Fibroblast of lung (primary cell): ENCODE data around the gene POLG2. TPM values are rescaled to one million over a fixed set of nuclear protein-coding genes. Genes with fewer than 3 reads are reported as not detected.
A peak's percentile ranks its signal among the peaks of the same experiment; 100 is the strongest.

ENCODE experiments used
- DNase-seq, 2 donors: peaks; one replicate each; pipeline versions ENCODE4 v3.0.0 to v3.0.0-alpha.2; 2010; ENCODE audit warnings: low read depth in 2 of 2
- H2AFZ ChIP-seq: 2 replicates; pipeline ENCODE4 v1.5.1; 2012; ENCODE audit warnings: low read length, control low read depth, inconsistent platforms
- H3K27ac ChIP-seq: 2 replicates; pipeline ENCODE4 v1.5.1; 2011; ENCODE audit warnings: low read length, control low read depth; ENCODE audit not compliant: insufficient read depth
- H3K27me3 ChIP-seq: 2 replicates; pipeline ENCODE4 v1.5.1; 2011; ENCODE audit warnings: mild to moderate bottlenecking, low read length; ENCODE audit not compliant: control insufficient read depth, insufficient read depth
- H3K36me3 ChIP-seq: 2 replicates; pipeline ENCODE4 v1.5.1; 2011; ENCODE audit warnings: low read length; ENCODE audit not compliant: control insufficient read depth, insufficient read depth
- H3K4me1 ChIP-seq: 2 replicates; pipeline ENCODE4 v1.5.1; 2011; ENCODE audit warnings: low read length; ENCODE audit not compliant: control insufficient read depth, insufficient read depth; ENCODE audit errors: extremely low read depth
- H3K4me2 ChIP-seq: 2 replicates; pipeline ENCODE4 v1.5.1; 2011; ENCODE audit warnings: low read length, control low read depth; ENCODE audit not compliant: insufficient read depth; ENCODE audit errors: extremely low read depth
- H3K4me3 ChIP-seq, 4 experiments: fragments of 200-600 bp in 1 of 4; sonication (generic) in 1 of 4; replicated peaks in 1 of 4; 2 replicates each; pipeline ENCODE4 v1.5.1; 2011 to 2016; ENCODE audit warnings: low read length in 4 of 4, low read depth in 3 of 4, mild to moderate bottlenecking in 3 of 4, control low read depth in 2 of 4, inconsistent platforms in 1 of 4, mixed read lengths in 1 of 4; ENCODE audit not compliant: insufficient read depth in 1 of 4; ENCODE audit errors: control extremely low read depth in 1 of 4
- H3K79me2 ChIP-seq: 2 replicates; pipeline ENCODE4 v1.5.1; 2012; ENCODE audit warnings: mild to moderate bottlenecking, low read length, inconsistent platforms; ENCODE audit not compliant: control insufficient read depth, insufficient read depth
- H3K9ac ChIP-seq: 2 replicates; pipeline ENCODE4 v1.5.1; 2011; ENCODE audit warnings: mild to moderate bottlenecking, low read length, control low read depth; ENCODE audit not compliant: insufficient read depth
- H3K9me3 ChIP-seq: 2 replicates; pipeline ENCODE4 v1.5.1; 2012; ENCODE audit warnings: low read depth, low read length; ENCODE audit not compliant: control insufficient read depth, insufficient read depth
- H4K20me1 ChIP-seq: 2 replicates; pipeline ENCODE4 v1.5.1; 2011; ENCODE audit warnings: low read length; ENCODE audit not compliant: control insufficient read depth, insufficient read depth; ENCODE audit errors: extremely low read depth
- CTCF ChIP-seq, 2 donors: IDR thresholded peaks in 1 of 2; conservative IDR thresholded peaks in 1 of 2; 1 replicate in 1 of 2; 2 replicates in 1 of 2; pipeline ENCODE4 v1.5.1; 2011 to 2012; ENCODE audit warnings: low read length in 2 of 2, control low read depth in 1 of 2, inconsistent platforms in 1 of 2, low read depth in 1 of 2, mild to moderate bottlenecking in 1 of 2
- EZH2 ChIP-seq: IDR thresholded peaks from 2 replicates; pipeline ENCODE4 v1.5.1; 2012; ENCODE audit warnings: low read length, control low read depth, mild to moderate bottlenecking; ENCODE audit errors: missing control alignments
- polyA plus RNA-seq, 2 donors: library from polyadenylated mRNA; depleted of rRNA in 1 of 2; stranded (reverse) in 1 of 2; unstranded in 1 of 2; fragments of >200 nt; gene quantifications; 2 replicates each; pipeline ENCODE4 v1.2.1, GENCODE V29; 2011 to 2012; ENCODE audit warnings: missing spikeins in 1 of 2
- total RNA-seq: library from RNA; depleted of rRNA; stranded (reverse); fragments of >200 nt; gene quantifications from 2 replicates; pipeline ENCODE4 v1.2.1, GENCODE V29; 2014

The POLG2 gene
- total and polyA plus RNA-seq, 2 donors (not counting 1 experiment from before 2014, with no cell fraction given): 6.9 to 21.3 TPM

- no peak for DNase-seq
- Histone ChIP-seq H3K27ac (no peak overlapping the region), H4K20me1 (no peaks in the 10 kb centered on the region), H3K79me2 (no peaks in the 10 kb centered on the region), H3K27me3 (no peaks in the 10 kb centered on the region), H3K9ac (no peak overlapping the region), H3K9me3 (no peaks in the 10 kb centered on the region), H3K36me3 (peaks cover 14% of the 10 kb centered on the region), H3K4me2 (no peak overlapping the region), H3K4me3 (no peak overlapping the region), H2AFZ (no peak overlapping the region), H3K4me1 (no peaks in the 10 kb centered on the region)
- TF ChIP-seq EZH2 (no peak), CTCF (conservative IDR thresholded peaks at IDR 0.05 in 1 of 2, IDR thresholded peaks at IDR 0.05 in 1 of 2; ENCODE audit: low read depth in 1 of 2, low read length in 2 of 2) (no peak)
Observed at GRCh38 chr17:64532409-64532808, 35.6 kb upstream of the POLG2 start.

- peak; percentile 53 to 85 for DNase-seq
- Histone ChIP-seq H3K4me1 (no peaks in the 10 kb centered on the region), H3K9ac (no peak overlapping the region), H3K27ac (no peak overlapping the region), H4K20me1 (no peaks in the 10 kb centered on the region), H3K4me2 (no peak overlapping the region), H3K36me3 (peaks cover 14% of the 10 kb centered on the region), H3K79me2 (no peaks in the 10 kb centered on the region), H3K27me3 (no peaks in the 10 kb centered on the region), H2AFZ (no peak overlapping the region), H3K4me3 (no peak overlapping the region), H3K9me3 (no peaks in the 10 kb centered on the region)
- no peak for TF ChIP-seq EZH2
- no peak for TF ChIP-seq CTCF (conservative IDR thresholded peaks at IDR 0.05 in 1 of 2, IDR thresholded peaks at IDR 0.05 in 1 of 2; ENCODE audit: low read depth in 1 of 2, low read length in 2 of 2)
Observed at GRCh38 chr17:64531955-64532371, 35.1 kb upstream of the POLG2 start.

- H3K4me3 ChIP-seq: no peak overlapping the region
- no peaks in the 10 kb centered on the region for H3K4me1 ChIP-seq
- no peak overlapping the region for H3K4me2 ChIP-seq
- no peak for DNase-seq
- H3K79me2 ChIP-seq: no peaks in the 10 kb centered on the region
- H3K36me3 ChIP-seq: peaks cover 9% of the 10 kb centered on the region
- no peaks in the 10 kb centered on the region for H3K9me3 ChIP-seq
- H2AFZ ChIP-seq: no peak overlapping the region
- H3K27ac ChIP-seq: no peak overlapping the region
- no peaks in the 10 kb centered on the region for H3K27me3 ChIP-seq
- H4K20me1 ChIP-seq: no peaks in the 10 kb centered on the region
- H3K9ac ChIP-seq: no peak overlapping the region
- TF ChIP-seq CTCF (conservative IDR thresholded peaks at IDR 0.05 in 1 of 2, IDR thresholded peaks at IDR 0.05 in 1 of 2; ENCODE audit: low read depth in 1 of 2, low read length in 2 of 2): no peak
- TF ChIP-seq EZH2: no peak
Observed at GRCh38 chr17:64529221-64529620, 32.4 kb upstream of the POLG2 start.
